Adrenal gland (tissue), 5 donors: Measurements from ENCODE around the gene CREB3L1.

Experiments
- CTCF ChIP-seq, 6 experiments: fragments of 450-650 bp in 4 of 6; fragments of 200-600 bp in 2 of 6; sonication (generic) in 1 of 6; IDR thresholded peaks; 1 replicate in 5 of 6; 2 replicates in 1 of 6; pipeline versions ENCODE4 v1.5.1 to v1.8.0; 2016 to 2021; ENCODE audit warnings: antibody characterized with exemption in 6 of 6, mild to moderate bottlenecking in 2 of 6, moderate library complexity in 1 of 6
- POLR2A ChIP-seq, 2 donors: fragments of 450-650 bp; IDR thresholded peaks; one replicate each; pipeline ENCODE4 v1.6.1; 2017; ENCODE audit warnings: antibody characterized with exemption in 2 of 2, mild to moderate bottlenecking in 2 of 2, moderate library complexity in 1 of 2
- donor health status: DM: no; HTN: no; CAD: no.

GRCh38 chr11:46361283-46362155 lies 84.1 kb downstream of the CREB3L1 start:
- TF ChIP-seq CTCF (IDR thresholded peaks at IDR 0.05) = no peak
- TF ChIP-seq POLR2A (IDR thresholded peaks at IDR 0.05) = peak in 1 of 2 donors; percentile 31
